KMS-11 (cell line): Measurements from ENCODE around the gene DNAI4.

Source experiments
- H2AFZ ChIP-seq: fragments of 200-600 bp; sonication (generic); 2 replicates; pipeline ENCODE4 v1.6.1; 2016; ENCODE audit warnings: antibody characterized with exemption, mixed run types, low read depth
- H3K27ac ChIP-seq: fragments of 200-600 bp; sonication (generic); 2 replicates; pipeline ENCODE4 v1.6.1; 2016; ENCODE audit warnings: mild to moderate bottlenecking, mixed run types
- H3K27me3 ChIP-seq: fragments of 200-600 bp; sonication (generic); 2 replicates; pipeline ENCODE4 v1.6.1; 2017; ENCODE audit warnings: mild to moderate bottlenecking, low read depth, mixed run types, moderate library complexity; ENCODE audit not compliant: insufficient read depth
- H3K36me3 ChIP-seq: fragments of 200-600 bp; sonication (generic); 2 replicates; pipeline ENCODE4 v1.6.1; 2017; ENCODE audit warnings: mild to moderate bottlenecking, mixed run types; ENCODE audit not compliant: insufficient read depth
- H3K4me1 ChIP-seq: fragments of 200-600 bp; sonication (generic); 2 replicates; pipeline ENCODE4 v1.6.1; 2016; ENCODE audit warnings: mild to moderate bottlenecking, low read depth, mixed run types; ENCODE audit not compliant: poor library complexity, severe bottlenecking
- H3K4me2 ChIP-seq: fragments of 200-600 bp; sonication (generic); 2 replicates; pipeline ENCODE4 v1.7.0; 2016; ENCODE audit warnings: mild to moderate bottlenecking, mixed run types
- H3K4me3 ChIP-seq: fragments of 200-600 bp; sonication (generic); IDR thresholded peaks from 2 replicates; pipeline ENCODE4 v1.6.1; 2017; ENCODE audit warnings: low read depth, low read length, mixed read lengths; ENCODE audit not compliant: insufficient read depth
- H3K79me2 ChIP-seq: fragments of 200-600 bp; sonication (generic); 2 replicates; pipeline ENCODE4 v1.6.1; 2016; ENCODE audit warnings: low read depth, mixed run types; ENCODE audit not compliant: insufficient read depth
- H3K9ac ChIP-seq: fragments of 200-600 bp; sonication (generic); 2 replicates; pipeline ENCODE4 v1.6.1; 2016; ENCODE audit warnings: mild to moderate bottlenecking, mixed run types
- H4K20me1 ChIP-seq: fragments of 200-600 bp; sonication (generic); 2 replicates; pipeline ENCODE4 v1.6.1; 2016; ENCODE audit warnings: mild to moderate bottlenecking, mixed run types; ENCODE audit not compliant: insufficient read depth
- CTCF ChIP-seq: fragments of 200-600 bp; sonication (generic); conservative IDR thresholded peaks from 2 replicates; pipeline ENCODE4 v1.6.1; 2017; ENCODE audit warnings: low read depth, mild to moderate bottlenecking, antibody characterized with exemption, low read length, moderate library complexity, mixed read lengths

DNAI4 gene

GRCh38 chr1:66937529-66938234 lies 13.0 kb upstream of the DNAI4 start:
- Histone ChIP-seq H3K27me3 (no peaks in the 10 kb centered on the region), H3K27ac (peak overlapping the region; percentile 37), H3K4me3 (no peak overlapping the region), H4K20me1 (no peaks in the 10 kb centered on the region), H3K4me1 (peaks cover 73% of the 10 kb centered on the region), H3K9ac (no peak overlapping the region), H3K79me2 (peaks cover 100% of the 10 kb centered on the region), H2AFZ (no peak overlapping the region), H3K4me2 (peak overlapping the region; percentile 53), H3K36me3 (no peaks in the 10 kb centered on the region)
- no peak for TF ChIP-seq CTCF

- H3K27ac ChIP-seq: peak overlapping the region; percentile 98
- H3K27me3 ChIP-seq: no peaks in the 10 kb centered on the region
- no peaks in the 10 kb centered on the region for H3K36me3 ChIP-seq
- no peak for TF ChIP-seq CTCF
- H4K20me1 ChIP-seq: no peaks in the 10 kb centered on the region
- H3K79me2 ChIP-seq: peaks cover 97% of the 10 kb centered on the region
- no peak overlapping the region for H3K4me3 ChIP-seq
- no peak overlapping the region for H2AFZ ChIP-seq
- H3K4me2 ChIP-seq: peak overlapping the region; percentile 82
- H3K9ac ChIP-seq: peak overlapping the region; percentile 99
- peaks cover 46% of the 10 kb centered on the region for H3K4me1 ChIP-seq
Measured at GRCh38 chr1:66933887-66934700, 9.4 kb upstream of the DNAI4 start.

DNA sequence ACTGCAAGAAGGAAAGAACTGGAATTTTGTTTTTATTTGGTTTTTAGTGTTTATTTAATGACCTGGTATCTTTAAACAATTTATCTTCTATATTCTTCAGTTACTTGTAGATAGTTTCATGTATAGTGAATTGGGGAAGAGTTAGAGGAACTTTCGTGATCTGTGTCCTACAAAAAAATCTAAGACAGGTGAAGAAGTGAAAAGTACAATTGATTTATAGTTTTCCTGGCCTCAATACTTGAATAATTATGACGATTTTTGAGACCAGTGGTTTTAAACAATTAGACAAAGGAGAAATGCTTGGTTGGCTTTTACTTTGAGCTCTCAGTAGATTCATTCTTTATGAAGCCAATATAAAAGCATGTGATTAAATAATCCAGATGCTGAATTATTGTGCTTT lies 7.6 kb upstream of the DNAI4 start:
- Histone ChIP-seq H3K36me3 (no peaks in the 10 kb centered on the region), H3K27ac (peak overlapping the region; percentile 98), H3K4me2 (peak overlapping the region; percentile 82), H4K20me1 (no peaks in the 10 kb centered on the region), H2AFZ (no peak overlapping the region), H3K79me2 (peaks cover 97% of the 10 kb centered on the region), H3K4me3 (peak overlapping the region; percentile 45), H3K27me3 (no peaks in the 10 kb centered on the region), H3K4me1 (peaks cover 40% of the 10 kb centered on the region), H3K9ac (peak overlapping the region; percentile 99)
- TF ChIP-seq CTCF: no peak

- H2AFZ ChIP-seq: no peak overlapping the region
- no peak for TF ChIP-seq CTCF
- H3K27ac ChIP-seq: peak overlapping the region; percentile 98
- H3K4me3 ChIP-seq: no peak overlapping the region
- H3K4me2 ChIP-seq: peak overlapping the region; percentile 82
- peaks cover 34% of the 10 kb centered on the region for H3K4me1 ChIP-seq
- no peaks in the 10 kb centered on the region for H3K36me3 ChIP-seq
- H3K79me2 ChIP-seq: peaks cover 97% of the 10 kb centered on the region
- H3K27me3 ChIP-seq: no peaks in the 10 kb centered on the region
- peak overlapping the region; percentile 99 for H3K9ac ChIP-seq
- no peaks in the 10 kb centered on the region for H4K20me1 ChIP-seq
Measured at GRCh38 chr1:66931590-66931989, 6.9 kb upstream of the DNAI4 start.
